ENCODE measurements around the gene MGARP.

DNA sequence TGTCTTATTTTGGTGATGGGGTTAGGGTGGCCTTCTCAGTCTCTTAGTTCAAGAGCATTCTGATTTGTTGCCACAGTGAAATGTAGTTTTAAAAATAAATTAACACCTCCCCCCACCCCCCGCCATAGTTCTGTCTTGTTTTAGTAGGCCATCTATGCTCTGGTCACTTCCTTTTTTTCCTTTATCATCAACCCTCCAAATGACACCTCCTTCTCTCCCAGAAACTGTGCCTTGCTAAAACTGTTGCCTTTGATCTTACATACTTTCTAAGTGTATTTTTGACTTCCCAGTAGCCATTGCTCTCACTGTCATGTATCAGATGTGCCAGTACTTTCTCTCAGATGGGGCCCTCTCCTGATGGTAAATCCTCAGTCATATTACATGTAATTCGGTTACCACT lies 36.7 kb upstream of the MGARP start:
- no peak for TF ChIP-seq POLR2A (IDR thresholded peaks at IDR 0.05)
- TF ChIP-seq EP300 (IDR thresholded peaks at IDR 0.05), result no peak
- TF ChIP-seq, protein P1, sequence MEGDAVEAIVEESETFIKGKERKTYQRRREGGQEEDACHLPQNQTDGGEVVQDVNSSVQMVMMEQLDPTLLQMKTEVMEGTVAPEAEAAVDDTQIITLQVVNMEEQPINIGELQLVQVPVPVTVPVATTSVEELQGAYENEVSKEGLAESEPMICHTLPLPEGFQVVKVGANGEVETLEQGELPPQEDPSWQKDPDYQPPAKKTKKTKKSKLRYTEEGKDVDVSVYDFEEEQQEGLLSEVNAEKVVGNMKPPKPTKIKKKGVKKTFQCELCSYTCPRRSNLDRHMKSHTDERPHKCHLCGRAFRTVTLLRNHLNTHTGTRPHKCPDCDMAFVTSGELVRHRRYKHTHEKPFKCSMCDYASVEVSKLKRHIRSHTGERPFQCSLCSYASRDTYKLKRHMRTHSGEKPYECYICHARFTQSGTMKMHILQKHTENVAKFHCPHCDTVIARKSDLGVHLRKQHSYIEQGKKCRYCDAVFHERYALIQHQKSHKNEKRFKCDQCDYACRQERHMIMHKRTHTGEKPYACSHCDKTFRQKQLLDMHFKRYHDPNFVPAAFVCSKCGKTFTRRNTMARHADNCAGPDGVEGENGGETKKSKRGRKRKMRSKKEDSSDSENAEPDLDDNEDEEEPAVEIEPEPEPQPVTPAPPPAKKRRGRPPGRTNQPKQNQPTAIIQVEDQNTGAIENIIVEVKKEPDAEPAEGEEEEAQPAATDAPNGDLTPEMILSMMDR (IDR thresholded peaks at IDR 0.05), result no peak

Measured in ovary (tissue), 3 donors.